Caco-2 (cell line): Measurements from ENCODE around the gene SLCO4C1. TPM values are rescaled to one million over a fixed set of nuclear protein-coding genes. Genes with fewer than 3 reads are reported as not detected.
"Not testable (repeated sequence)": the region's sequence is repeated elsewhere in the genome, so short reads cannot be mapped to it uniquely, and the experiment has no call there.

Experiments used
- BruUV-seq: library from RNA; stranded (reverse); fragments of 400-500 nt; replicated peaks from 2 replicates; lab custom pipeline; 2021; lab: Mats Ljungman, UMichigan
- CTCF ChIA-PET: fragments of 300-600 bp; sonication (Branson Sonifier 250); formaldehyde crosslinking; loops from one replicate; lab custom pipeline; 2022; ENCODE audit warnings: antibody characterized with exemption; lab: Charles Lee
- POLR2A ChIA-PET: fragments of 300-600 bp; sonication (Branson Sonifier 250); formaldehyde crosslinking; loops from one replicate; lab custom pipeline; 2022; ENCODE audit warnings: antibody characterized with exemption; lab: Charles Lee
- DNase-seq, 2 experiments: peaks; one replicate each; pipeline versions ENCODE4 v3.0.0 to v3.0.0-alpha.2; 2020 to 2022
- H3K27me3 ChIP-seq: replicated peaks from 2 replicates; pipeline ENCODE4 v1.6.0; 2011; ENCODE audit warnings: low read length; ENCODE audit not compliant: control insufficient read depth, insufficient read depth
- H3K36me3 ChIP-seq: 2 replicates; pipeline ENCODE4 v1.5.1; 2011; ENCODE audit warnings: low read length; ENCODE audit not compliant: control insufficient read depth, insufficient read depth
- H3K4me1 ChIP-seq: fragments of 250-450 bp; sonication (Bioruptor Pico); 2 replicates; pipeline ENCODE4 v1.5.1; 2020; ENCODE audit warnings: mild to moderate bottlenecking
- H3K4me3 ChIP-seq: 2 replicates; pipeline ENCODE4 v1.5.1; 2011; ENCODE audit warnings: low read depth, mild to moderate bottlenecking, control low read depth, low read length
- H3K9me3 ChIP-seq: fragments of 250-450 bp; sonication (Bioruptor Pico); 2 replicates; pipeline ENCODE4 v1.5.1; 2020; ENCODE audit warnings: mild to moderate bottlenecking, moderate library complexity
- H3K27ac Mint-ChIP-seq: one replicate; pipeline ENCODE4 v1.8.0; 2022; ENCODE audit warnings: mixed read lengths; ENCODE audit not compliant: unreplicated experiment
- H3K27me3 Mint-ChIP-seq: one replicate; pipeline ENCODE4 v1.8.0; 2022; ENCODE audit warnings: mixed read lengths; ENCODE audit not compliant: insufficient read depth, unreplicated experiment
- H3K36me3 Mint-ChIP-seq: one replicate; pipeline ENCODE4 v1.8.0; 2022; ENCODE audit warnings: mild to moderate bottlenecking, mixed read lengths; ENCODE audit not compliant: insufficient read depth, unreplicated experiment
- H3K4me1 Mint-ChIP-seq: one replicate; pipeline ENCODE4 v1.8.0; 2022; ENCODE audit warnings: low read depth, mixed read lengths; ENCODE audit not compliant: unreplicated experiment
- H3K4me3 Mint-ChIP-seq: one replicate; pipeline ENCODE4 v1.8.0; 2022; ENCODE audit warnings: mild to moderate bottlenecking, moderate library complexity, mixed read lengths; ENCODE audit not compliant: unreplicated experiment
- H3K9me3 Mint-ChIP-seq: one replicate; pipeline ENCODE4 v1.8.0; 2022; ENCODE audit warnings: mixed read lengths; ENCODE audit not compliant: unreplicated experiment
- CTCF ChIP-seq, 2 experiments: fragments of 200-600 bp in 1 of 2; IDR thresholded peaks; 1 replicate in 1 of 2; 2 replicates in 1 of 2; pipeline versions ENCODE4 v1.5.1 to v1.8.0; 2011 to 2022; ENCODE audit warnings: antibody characterized with exemption in 1 of 2, control low read depth in 1 of 2, inconsistent platforms in 1 of 2, low read depth in 1 of 2, low read length in 1 of 2, mild to moderate bottlenecking in 1 of 2, moderate library complexity in 1 of 2; ENCODE audit not compliant: insufficient read depth in 1 of 2, severe bottlenecking in 1 of 2, unreplicated experiment in 1 of 2
- intact Hi-C: fragments of 100-400 bp; cut with micrococcal nuclease; formaldehyde crosslinking; loops from one replicate; pipeline ENCODE4 v1.10.0; 2022; ENCODE audit not compliant: unreplicated experiment
- total RNA-seq: library from RNA; stranded (reverse); gene quantifications from 2 replicates; pipeline ENCODE4 v1.2.3, GENCODE V29; 2022

Gene SLCO4C1
- total RNA-seq, 1 experiment from 2014 or later: 1.5 TPM

- H3K4me3 ChIP-seq: no peak overlapping the region
- ChIA-PET CTCF (no interaction called here), POLR2A (no interaction called here)
- no peaks in the 10 kb centered on the region for H3K9me3 Mint-ChIP-seq
- no peaks in the 10 kb centered on the region for H3K4me1 ChIP-seq
- H3K36me3 Mint-ChIP-seq: no peaks in the 10 kb centered on the region
- no peaks in the 10 kb centered on the region for H3K27me3 ChIP-seq
- TF ChIP-seq CTCF (IDR thresholded peaks at IDR 0.05; ENCODE audit: insufficient read depth in 1 of 2, low read depth in 1 of 2, low read length in 1 of 2, severe bottlenecking in 1 of 2, unreplicated experiment in 1 of 2): no peak
- H3K4me3 Mint-ChIP-seq: no peak overlapping the region
- H3K9me3 ChIP-seq: no peaks in the 10 kb centered on the region
- no peak overlapping the region for H3K27ac Mint-ChIP-seq
- H3K4me1 Mint-ChIP-seq: no peaks in the 10 kb centered on the region
- BruUV-seq: no TSS peak
- peaks cover 3% of the 10 kb centered on the region for H3K27me3 Mint-ChIP-seq
- H3K36me3 ChIP-seq: no peaks in the 10 kb centered on the region
- intact Hi-C loops: no loop called here
- no peak for DNase-seq
Measured at GRCh38 chr5:102324714-102325113, 28.6 kb upstream of the SLCO4C1 start.

GRCh38 chr5:102318801-102319200 lies 22.7 kb upstream of the SLCO4C1 start:
- H3K4me3 Mint-ChIP-seq: not testable (repeated sequence)

GRCh38 chr5:102314328-102314727 lies 18.2 kb upstream of the SLCO4C1 start:
- ChIA-PET CTCF (no interaction called here), POLR2A (no interaction called here)
- intact Hi-C loops: no loop called here
- Mint-ChIP-seq H3K27ac (no peak overlapping the region), H3K9me3 (no peaks in the 10 kb centered on the region), H3K4me1 (no peaks in the 10 kb centered on the region), H3K4me3 (no peak overlapping the region), H3K27me3 (peaks cover 15% of the 10 kb centered on the region), H3K36me3 (no peaks in the 10 kb centered on the region)
- H3K27me3 ChIP-seq: no peaks in the 10 kb centered on the region; the same call in 1 of the 2 replicates
- H3K4me3 ChIP-seq: no peak overlapping the region
- TF ChIP-seq CTCF (IDR thresholded peaks at IDR 0.05; ENCODE audit: insufficient read depth in 1 of 2, low read depth in 1 of 2, low read length in 1 of 2, severe bottlenecking in 1 of 2, unreplicated experiment in 1 of 2): no peak
- H3K9me3 ChIP-seq: no peaks in the 10 kb centered on the region
- H3K4me1 ChIP-seq: no peaks in the 10 kb centered on the region
- BruUV-seq: no TSS peak
- no peak for DNase-seq
- no peaks in the 10 kb centered on the region for H3K36me3 ChIP-seq

More at GRCh38 chr5:102318801-102319200, 22.7 kb upstream of the SLCO4C1 start:
- H3K27me3 Mint-ChIP-seq: peaks cover 10% of the 10 kb centered on the region
- H3K4me1 Mint-ChIP-seq, H3K36me3 ChIP-seq, H3K36me3 Mint-ChIP-seq, H3K9me3 ChIP-seq, H3K4me1 ChIP-seq, CTCF ChIA-PET, POLR2A ChIA-PET, H3K4me3 ChIP-seq, DNase-seq, intact Hi-C loops, BruUV-seq, H3K27me3 ChIP-seq, H3K9me3 Mint-ChIP-seq, H3K27ac Mint-ChIP-seq: not testable (repeated sequence)

- no peak overlapping the region for H3K4me3 Mint-ChIP-seq
- no peaks in the 10 kb centered on the region for H3K36me3 Mint-ChIP-seq
- CTCF ChIA-PET: no interaction called here
- no peak overlapping the region for H3K27ac Mint-ChIP-seq
- no peaks in the 10 kb centered on the region for H3K4me1 Mint-ChIP-seq
- peaks cover 15% of the 10 kb centered on the region for H3K27me3 Mint-ChIP-seq
- POLR2A ChIA-PET: no interaction called here
- DNase-seq: no peak
- BruUV-seq: no TSS peak
- Histone ChIP-seq H3K4me1 (no peaks in the 10 kb centered on the region), H3K9me3 (no peaks in the 10 kb centered on the region), H3K27me3 (no peaks in the 10 kb centered on the region; the same call in 1 of the 2 replicates), H3K36me3 (no peaks in the 10 kb centered on the region), H3K4me3 (no peak overlapping the region)
- intact Hi-C loops: no loop called here
- no peak for TF ChIP-seq CTCF (IDR thresholded peaks at IDR 0.05; ENCODE audit: insufficient read depth in 1 of 2, low read depth in 1 of 2, low read length in 1 of 2, severe bottlenecking in 1 of 2, unreplicated experiment in 1 of 2)
- H3K9me3 Mint-ChIP-seq: no peaks in the 10 kb centered on the region
Measured at GRCh38 chr5:102313912-102314311, 17.8 kb upstream of the SLCO4C1 start.
